GM18517 (cell line): ENCODE results near the gene BTNL9.
"Not testable (repeated sequence)": the region's sequence is repeated elsewhere in the genome, so short reads cannot be mapped to it uniquely, and the experiment has no call there.

ENCODE experiments used
- ATAC-seq: cut with Tn5 transposase; IDR thresholded peaks from one replicate; pipeline ENCODE4 v1.9.1; 2021; ENCODE audit warnings: mild to moderate bottlenecking, moderate library complexity; ENCODE audit not compliant: unreplicated experiment

Gene BTNL9

DNA sequence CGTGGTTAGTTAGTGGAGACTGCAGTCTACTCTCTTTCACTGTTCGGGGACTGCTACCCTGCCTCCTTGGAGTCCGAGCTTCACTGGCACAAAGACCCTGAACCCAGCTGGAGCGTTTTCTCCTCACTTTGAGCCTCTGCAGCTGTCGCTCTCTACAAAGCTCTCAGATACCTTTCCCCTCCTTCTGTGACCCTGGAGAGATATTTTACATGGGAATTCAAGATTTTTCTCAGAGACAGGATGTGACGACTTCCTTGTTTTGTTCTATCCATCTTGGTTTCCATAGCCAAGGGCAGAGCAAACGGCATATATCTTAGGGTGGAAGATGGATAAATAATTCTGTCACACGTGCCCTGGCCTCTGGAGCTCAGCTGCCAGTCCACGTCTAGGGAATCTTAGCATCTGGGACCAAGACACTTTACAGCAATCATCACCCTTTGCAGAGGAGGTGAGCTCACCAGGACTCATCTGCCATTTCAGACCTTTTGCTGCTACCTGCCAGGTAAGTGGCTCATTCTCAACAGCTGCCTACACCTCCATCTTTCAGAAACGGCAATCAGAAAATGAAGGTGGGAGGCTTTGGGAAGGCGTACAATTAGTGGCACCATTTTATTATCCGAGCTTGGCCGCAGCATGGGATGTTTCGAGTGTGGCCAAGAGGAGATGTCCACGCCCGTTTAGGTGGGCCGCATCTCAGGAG lies at the start of gene BTNL9:
TSS of gene BTNL9 (plus strand) at position 336 of the 700 bp plus-strand sequence. CDS start 5,224 bp downstream, outside the sequence.
- no peak for ATAC-seq

GRCh38 chr5:180990882-180991242 lies 49.2 kb upstream of the BTNL9 start:
- no peak for ATAC-seq

GRCh38 chr5:181001947-181002346 lies 38.1 kb upstream of the BTNL9 start:
- ATAC-seq = no peak

- no peak for ATAC-seq
These were observed 34.3 kb upstream of the BTNL9 start for GRCh38 chr5:181005791-181006190.

- no peak for ATAC-seq
These were observed 31.9 kb upstream of the BTNL9 start for GRCh38 chr5:181008136-181008535.

GRCh38 chr5:181010018-181010417 lies 30.0 kb upstream of the BTNL9 start:
- ATAC-seq = not testable (repeated sequence)

GRCh38 chr5:181014654-181015053 lies 25.4 kb upstream of the BTNL9 start:
- ATAC-seq = not testable (repeated sequence)

GRCh38 chr5:181017448-181017847 lies 22.6 kb upstream of the BTNL9 start:
- not testable (repeated sequence) for ATAC-seq

- no peak for ATAC-seq
These were observed 19.4 kb upstream of the BTNL9 start for GRCh38 chr5:181020688-181021087.

DNA sequence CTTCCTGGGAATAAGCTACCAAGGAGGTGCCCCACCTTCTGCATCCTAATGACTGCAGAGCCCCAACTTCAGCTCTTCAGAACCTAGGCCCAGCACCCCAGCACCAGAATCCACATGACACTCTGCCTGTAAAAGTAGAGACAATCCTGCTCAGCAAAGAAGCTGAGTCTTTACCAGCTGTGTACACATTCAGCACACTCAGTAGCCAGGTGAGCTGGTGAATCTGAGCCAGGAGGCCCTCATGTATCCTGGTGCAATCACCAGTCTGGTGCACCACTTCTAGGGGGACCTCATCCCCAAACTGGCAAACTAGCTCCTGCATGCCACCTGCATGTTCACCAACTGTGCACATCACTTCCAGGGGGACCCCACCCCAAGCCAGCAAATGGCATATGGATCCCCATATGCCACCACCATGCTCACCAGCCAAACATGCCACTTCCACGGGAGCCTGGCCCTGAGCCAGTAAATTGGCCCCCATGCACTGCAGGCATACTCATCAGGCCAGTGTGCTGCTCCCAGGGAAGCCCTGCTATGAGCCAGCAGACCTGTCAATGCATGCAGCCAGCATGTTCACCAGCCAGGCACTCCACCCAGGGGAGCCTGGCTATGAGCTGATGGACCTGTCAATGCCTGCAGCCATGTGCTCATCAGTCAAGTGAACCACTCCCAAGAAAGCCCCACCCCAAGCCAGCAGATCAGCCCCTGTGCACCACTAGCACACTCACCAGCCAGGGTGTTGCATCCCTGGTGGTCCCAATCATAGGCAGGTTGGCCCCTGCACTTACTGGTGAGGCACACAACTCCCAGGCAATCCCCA lies 15.6 kb upstream of the BTNL9 start:
- ATAC-seq = no peak

DNA sequence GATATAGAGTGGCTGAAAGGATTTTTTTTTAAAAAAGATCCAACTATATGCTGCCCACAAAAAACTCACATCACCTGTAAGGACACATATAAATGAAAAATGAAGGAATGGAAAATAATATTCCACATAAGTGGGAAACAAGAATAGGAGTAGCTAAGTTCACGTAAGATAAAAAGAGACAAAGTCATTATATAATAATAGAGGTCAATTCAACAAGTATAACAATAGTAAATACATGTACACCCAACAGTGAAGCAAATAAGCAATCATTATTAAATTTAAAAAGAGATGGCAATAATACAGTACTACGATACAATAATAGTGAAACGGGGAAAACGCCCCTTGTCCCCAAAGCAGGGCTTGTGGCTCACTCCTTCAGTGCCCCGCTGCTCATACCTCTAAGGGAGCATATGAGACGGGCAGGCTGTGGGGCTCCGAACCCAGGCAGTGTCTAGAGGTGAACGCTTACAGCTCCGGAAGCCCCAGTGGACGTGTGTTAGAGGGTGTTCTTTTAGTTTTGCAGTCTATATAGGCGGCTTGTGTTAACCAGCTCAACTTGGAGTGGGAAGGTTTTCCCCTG lies 12.5 kb upstream of the BTNL9 start:
- ATAC-seq = no peak

DNA sequence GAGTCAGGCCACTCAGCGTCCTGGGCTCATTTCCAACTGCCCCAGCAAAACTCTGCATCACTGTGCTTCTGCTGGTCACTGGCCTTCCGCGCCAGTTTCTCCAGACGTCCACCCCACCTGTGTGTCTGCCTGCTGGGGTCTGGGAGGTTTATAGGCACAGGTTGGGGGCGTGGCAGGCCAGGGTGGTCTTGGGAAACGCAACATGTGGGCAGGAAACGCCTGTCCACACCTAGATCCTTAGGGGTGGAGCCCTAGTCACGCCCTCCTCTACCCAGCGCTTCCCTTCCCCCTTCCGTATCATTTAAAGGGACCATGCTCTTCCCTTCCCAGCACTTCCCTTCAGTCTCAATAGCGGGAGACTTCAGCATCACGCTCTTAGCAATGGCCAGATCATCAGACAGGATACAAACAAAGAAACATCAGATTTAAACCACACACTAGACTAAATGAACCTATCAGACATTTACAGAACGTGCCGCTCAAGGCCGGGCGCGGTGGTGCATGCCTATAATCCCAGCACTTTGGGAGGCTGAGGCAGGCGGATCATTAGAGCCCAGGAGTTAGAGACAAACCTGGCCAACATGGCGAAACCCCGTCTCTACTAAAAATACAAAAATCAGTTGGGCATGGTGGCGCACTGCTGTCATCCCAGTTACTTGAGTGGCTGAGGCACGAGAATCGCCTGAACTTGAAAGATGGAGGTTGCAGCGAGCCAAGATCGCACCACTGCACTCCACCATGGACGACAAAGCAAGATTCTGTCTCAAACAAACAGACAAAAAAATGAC lies 11.8 kb upstream of the BTNL9 start:
- no peak for ATAC-seq

DNA sequence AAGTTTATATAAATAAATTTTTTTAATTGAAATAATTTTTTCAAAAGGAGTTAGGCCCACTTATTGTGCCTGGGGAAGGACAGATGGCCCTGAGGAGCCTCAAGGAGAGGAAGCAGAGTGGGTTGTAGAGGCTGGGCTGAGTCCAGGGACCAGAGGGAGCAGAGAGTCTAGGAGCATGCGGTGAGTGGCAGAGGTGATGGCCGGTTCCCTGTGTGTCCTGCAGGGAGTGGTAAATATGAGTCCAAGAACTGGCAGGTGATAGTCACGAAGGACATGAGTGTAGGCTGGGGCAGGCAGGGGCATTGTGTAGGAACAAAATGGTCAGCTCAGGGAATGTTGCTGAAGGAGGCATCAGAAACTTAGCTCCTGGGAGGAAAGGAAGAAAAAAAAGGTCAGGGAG lies 8.3 kb upstream of the BTNL9 start:
- ATAC-seq = no peak

DNA sequence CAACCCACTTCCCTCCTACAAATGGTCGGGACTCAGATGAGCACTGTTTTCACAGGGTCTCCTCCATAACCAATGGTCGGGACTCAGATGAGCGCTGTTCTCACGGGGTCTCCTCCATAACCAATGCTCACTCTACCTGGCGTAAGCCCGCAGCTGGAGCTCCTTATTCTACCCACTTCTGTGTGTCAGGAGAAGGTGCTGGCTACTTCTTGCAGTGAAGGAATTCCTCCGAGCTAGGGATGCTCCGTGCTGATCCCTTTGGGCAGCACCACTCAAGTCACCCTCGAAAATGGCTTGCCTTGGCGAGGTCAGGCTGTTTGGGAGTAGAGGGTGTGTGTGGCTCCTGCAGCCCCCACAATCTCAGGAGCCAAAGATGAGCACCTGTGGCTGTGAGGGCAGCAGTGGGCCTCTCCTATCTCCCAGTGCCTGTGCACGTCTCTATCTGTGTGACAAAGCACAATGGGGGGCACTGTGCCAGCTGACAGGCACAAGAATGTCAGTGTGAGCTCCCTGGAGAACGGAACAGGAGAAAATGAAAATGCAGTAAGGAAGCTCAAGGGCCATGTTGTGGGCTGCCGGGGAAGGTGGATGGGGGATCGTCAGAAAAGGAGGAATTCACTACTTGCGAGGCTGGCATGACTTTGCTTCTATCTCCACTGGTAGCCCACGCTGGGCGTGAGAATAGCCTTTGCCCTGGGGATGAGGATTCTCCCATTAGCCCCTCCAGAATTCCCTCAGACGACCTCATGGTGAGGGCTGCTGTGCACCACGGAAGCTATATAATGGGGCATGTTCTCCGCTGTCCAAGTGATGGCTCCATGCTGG lies 3.9 kb upstream of the BTNL9 start:
- ATAC-seq = no peak

DNA sequence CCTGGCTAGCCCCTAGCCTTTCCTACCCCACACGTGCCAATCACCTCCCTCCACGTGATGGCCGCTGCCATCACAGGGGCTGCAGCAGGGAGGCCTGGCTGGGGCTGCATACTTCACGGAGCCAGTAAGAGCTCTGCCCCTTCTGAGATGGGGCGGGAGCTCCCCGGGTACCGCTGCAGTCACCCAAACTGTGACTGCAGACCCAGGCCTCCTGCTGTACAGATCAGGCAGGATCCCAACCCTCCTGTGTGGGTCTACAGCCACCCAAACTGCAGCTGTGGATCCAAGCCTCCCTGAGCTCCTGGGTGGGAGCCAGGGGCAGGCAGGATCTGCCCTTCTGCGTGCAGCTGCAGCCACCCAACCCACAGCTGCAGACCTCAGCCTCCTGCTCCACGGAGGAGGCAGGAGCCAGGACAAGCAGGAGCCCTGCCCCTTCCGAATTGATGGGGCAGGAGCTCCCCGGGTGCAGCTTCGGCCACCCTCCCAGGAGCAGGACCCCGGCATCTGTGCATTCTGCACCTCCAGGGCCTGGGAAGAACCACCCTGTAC lies 3.2 kb upstream of the BTNL9 start:
- ATAC-seq = no peak

GRCh38 chr5:181037365-181037861 lies 2.7 kb upstream of the BTNL9 start:
- ATAC-seq = no peak

DNA sequence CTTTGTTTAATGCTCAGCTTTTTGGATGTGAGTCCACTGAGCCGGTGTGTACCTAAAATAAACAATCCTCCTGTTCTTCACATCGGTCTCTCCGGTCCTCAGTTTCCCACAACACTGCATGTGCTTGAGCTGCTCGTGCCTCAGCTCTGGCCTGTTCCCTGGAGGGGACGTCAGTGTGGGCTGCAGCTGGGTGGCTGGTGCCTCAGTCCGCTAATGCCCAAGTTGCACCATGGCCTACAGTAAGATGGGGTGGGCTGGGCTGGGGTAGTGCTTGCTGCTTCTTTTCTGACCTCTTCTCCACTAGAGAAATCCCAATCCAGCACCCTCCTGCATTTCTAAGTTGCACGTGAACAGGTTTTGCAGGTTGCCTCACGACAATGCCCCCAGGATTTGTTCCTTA lies 595 bp upstream of the BTNL9 start:
- no peak for ATAC-seq

DNA sequence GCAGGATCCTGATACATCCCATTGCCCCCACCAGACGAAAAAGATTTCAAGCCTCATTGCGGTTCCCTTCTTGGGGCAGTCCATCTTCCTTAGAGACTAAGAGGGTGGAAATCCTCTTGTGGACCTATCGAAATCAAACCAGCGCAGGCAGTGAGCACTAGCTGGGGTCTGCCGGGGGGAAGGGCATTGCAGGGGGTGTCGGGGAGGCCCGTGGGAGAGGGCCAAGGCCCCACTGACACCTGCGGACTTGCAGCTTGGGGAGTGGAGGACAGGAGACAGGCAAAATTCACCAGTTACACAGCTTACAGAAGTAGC lies 522 bp downstream of the BTNL9 start:
- no peak for ATAC-seq

DNA sequence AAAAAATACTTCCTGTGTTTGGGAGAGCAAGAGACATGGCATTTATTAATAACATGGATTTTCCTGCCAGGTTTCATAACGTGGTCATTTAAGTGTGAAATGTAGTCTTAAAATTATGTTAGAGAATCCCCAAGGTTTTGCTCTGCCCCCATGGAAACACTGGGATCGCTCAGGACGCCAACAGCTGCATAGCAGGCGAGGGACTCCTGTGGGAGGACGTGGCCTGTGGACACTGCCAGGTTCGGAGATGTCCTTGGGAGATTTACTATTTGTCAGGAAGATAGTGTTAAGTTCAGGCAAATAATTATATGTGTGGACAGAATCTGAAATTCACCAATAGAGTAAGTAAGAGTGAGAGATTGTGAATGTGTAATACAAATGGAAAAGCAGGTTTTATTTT lies 977 bp downstream of the BTNL9 start:
- ATAC-seq = no peak
